Effector memory CD8-positive, alpha-beta T cell (primary cell): Measurements from ENCODE around the gene KLHL9.
A peak's percentile ranks its signal among the peaks of the same experiment; 100 is the strongest.

Source experiments
- ATAC-seq: fragments of 150-1000 bp; cut with Tn5 transposase; replicated peaks from 2 replicates; pipeline ENCODE4 v1.10.0; 2021; ENCODE audit warnings: mild to moderate bottlenecking, moderate library complexity
- DNase-seq, 3 experiments: peaks; one replicate each; pipeline ENCODE4 v3.0.0; 2021
- H3K27ac Mint-ChIP-seq, 2 donors: one replicate each; pipeline ENCODE4 v1.8.0; 2022; ENCODE audit warnings: mild to moderate bottlenecking in 2 of 2, mixed read lengths in 2 of 2, moderate library complexity in 2 of 2
- H3K27me3 Mint-ChIP-seq, 2 donors: one replicate each; pipeline ENCODE4 v1.8.0; 2022; ENCODE audit warnings: mixed read lengths in 2 of 2
- H3K36me3 Mint-ChIP-seq: one replicate; pipeline ENCODE4 v1.8.0; 2022; ENCODE audit warnings: mild to moderate bottlenecking, moderate library complexity, mixed read lengths; ENCODE audit not compliant: insufficient read depth
- H3K4me1 Mint-ChIP-seq, 2 donors: one replicate each; pipeline ENCODE4 v1.8.0; 2022; ENCODE audit warnings: low read depth in 2 of 2, mixed read lengths in 2 of 2
- H3K4me3 Mint-ChIP-seq, 2 donors: one replicate each; pipeline ENCODE4 v1.8.0; 2022; ENCODE audit warnings: mild to moderate bottlenecking in 2 of 2, mixed read lengths in 2 of 2, moderate library complexity in 2 of 2
- H3K9me3 Mint-ChIP-seq, 2 donors: one replicate each; pipeline ENCODE4 v1.8.0; 2022; ENCODE audit warnings: mixed read lengths in 2 of 2

The KLHL9 gene

GRCh38 chr9:21305213-21305612 lies 30.0 kb downstream of the KLHL9 start, which contains the start of gene IFNA5:
TSS of gene IFNA5 (minus strand) at chr9:21305313. CDS start at chr9:21305256, 57 bp downstream.
- no peak for ATAC-seq
- no peaks in the 10 kb centered on the region for H3K9me3 Mint-ChIP-seq
- no peak within 1 kb of the TSS for H3K4me3 Mint-ChIP-seq
- no peak within 1 kb of the TSS for H3K27ac Mint-ChIP-seq
- no peak for DNase-seq
- H3K36me3 Mint-ChIP-seq: no peaks in the 10 kb centered on the region
- H3K4me1 Mint-ChIP-seq: no peaks in the 10 kb centered on the region
- peaks cover 62 to 76% of the 10 kb centered on the region in 2 donors for H3K27me3 Mint-ChIP-seq

GRCh38 chr9:21295992-21296391 lies 39.2 kb downstream of the KLHL9 start:
- peaks cover 26 to 50% of the 10 kb centered on the region in 2 donors for H3K27me3 Mint-ChIP-seq
- H3K9me3 Mint-ChIP-seq: no peaks in the 10 kb centered on the region
- H3K36me3 Mint-ChIP-seq: no peaks in the 10 kb centered on the region
- ATAC-seq: no peak
- H3K27ac Mint-ChIP-seq: no peak overlapping the region
- no peak overlapping the region for H3K4me3 Mint-ChIP-seq
- no peak for DNase-seq
- peaks cover 0 to 4% of the 10 kb centered on the region in 2 donors for H3K4me1 Mint-ChIP-seq

GRCh38 chr9:21294904-21295538 lies 40.2 kb downstream of the KLHL9 start:
- Mint-ChIP-seq H3K4me3 (no peak overlapping the region), H3K36me3 (no peaks in the 10 kb centered on the region)

GRCh38 chr9:21294364-21294774 lies 40.8 kb downstream of the KLHL9 start:
- DNase-seq (no peak), ATAC-seq (no peak)
- H3K4me3 Mint-ChIP-seq: no peak overlapping the region
- H3K27ac Mint-ChIP-seq: no peak overlapping the region
- no peaks in the 10 kb centered on the region for H3K9me3 Mint-ChIP-seq
- peaks cover 27 to 40% of the 10 kb centered on the region in 2 donors for H3K27me3 Mint-ChIP-seq
- H3K4me1 Mint-ChIP-seq: peaks cover 0 to 4% of the 10 kb centered on the region in 2 donors
- H3K36me3 Mint-ChIP-seq: no peaks in the 10 kb centered on the region

More at GRCh38 chr9:21294904-21295538, 40.2 kb downstream of the KLHL9 start:
- DNase-seq: no peak
- Mint-ChIP-seq H3K4me1 (peaks cover 0 to 4% of the 10 kb centered on the region in 2 donors), H3K9me3 (no peaks in the 10 kb centered on the region), H3K27ac (no peak overlapping the region), H3K27me3 (peaks cover 21 to 46% of the 10 kb centered on the region in 2 donors)
- ATAC-seq: peak; percentile 39

GRCh38 chr9:21289848-21290247 lies 45.4 kb downstream of the KLHL9 start:
- Mint-ChIP-seq H3K27me3 (peaks cover 50 to 61% of the 10 kb centered on the region in 2 donors), H3K4me3 (no peak overlapping the region), H3K4me1 (no peaks in the 10 kb centered on the region), H3K27ac (no peak overlapping the region), H3K36me3 (no peaks in the 10 kb centered on the region), H3K9me3 (no peaks in the 10 kb centered on the region)
- ATAC-seq: no peak
- no peak for DNase-seq

GRCh38 chr9:21287280-21287679 lies 47.9 kb downstream of the KLHL9 start:
- no peaks in the 10 kb centered on the region for H3K4me1 Mint-ChIP-seq
- H3K36me3 Mint-ChIP-seq: no peaks in the 10 kb centered on the region
- DNase-seq (no peak), ATAC-seq (no peak)
- no peak overlapping the region for H3K4me3 Mint-ChIP-seq
- no peaks in the 10 kb centered on the region for H3K9me3 Mint-ChIP-seq
- no peak overlapping the region for H3K27ac Mint-ChIP-seq
- H3K27me3 Mint-ChIP-seq: peaks cover 44 to 60% of the 10 kb centered on the region in 2 donors

GRCh38 chr9:21286659-21287058 lies 48.5 kb downstream of the KLHL9 start:
- Mint-ChIP-seq H3K27ac (no peak overlapping the region), H3K36me3 (no peaks in the 10 kb centered on the region), H3K4me3 (no peak overlapping the region), H3K4me1 (no peaks in the 10 kb centered on the region), H3K27me3 (peaks cover 44 to 53% of the 10 kb centered on the region in 2 donors), H3K9me3 (no peaks in the 10 kb centered on the region)
- ATAC-seq: no peak
- DNase-seq: no peak

- no peaks in the 10 kb centered on the region for H3K9me3 Mint-ChIP-seq
- H3K4me1 Mint-ChIP-seq: no peaks in the 10 kb centered on the region
- no peak overlapping the region for H3K27ac Mint-ChIP-seq
- ATAC-seq: no peak
- no peak for DNase-seq
- no peaks in the 10 kb centered on the region for H3K36me3 Mint-ChIP-seq
- peaks cover 50 to 52% of the 10 kb centered on the region in 2 donors for H3K27me3 Mint-ChIP-seq
- H3K4me3 Mint-ChIP-seq: no peak overlapping the region
These were observed 49.1 kb downstream of the KLHL9 start for GRCh38 chr9:21286099-21286498.

- no peaks in the 10 kb centered on the region for H3K36me3 Mint-ChIP-seq
- no peak overlapping the region for H3K27ac Mint-ChIP-seq
- H3K4me3 Mint-ChIP-seq: no peak overlapping the region
- ATAC-seq (no peak), DNase-seq (no peak)
- no peaks in the 10 kb centered on the region for H3K4me1 Mint-ChIP-seq
- H3K27me3 Mint-ChIP-seq: peaks cover 39 to 41% of the 10 kb centered on the region in 2 donors
- no peaks in the 10 kb centered on the region for H3K9me3 Mint-ChIP-seq
These were observed 53.9 kb downstream of the KLHL9 start for GRCh38 chr9:21281275-21281674.
